Adrenal gland (tissue), 12 donors: ENCODE measurements around the gene SYNE1. TPM values are rescaled to one million over a fixed set of nuclear protein-coding genes. Genes with fewer than 3 reads are reported as not detected.
A peak's percentile ranks its signal among the peaks of the same experiment; 100 is the strongest.

ENCODE experiments used
- DNase-seq, 7 donors: peaks; one replicate each; pipeline ENCODE4 v3.0.0-alpha.2; 2019 to 2020
- H3K27ac ChIP-seq, 5 donors: fragments of 200-600 bp; sonication (generic) in 4 of 5; 1 replicate in 3 of 5; 2 replicates in 2 of 5; pipeline versions ENCODE4 v1.5.1 to v1.8.0; 2016 to 2020; ENCODE audit warnings: mild to moderate bottlenecking in 1 of 5
- H3K27me3 ChIP-seq: fragments of 200-600 bp; 2 replicates; pipeline ENCODE4 v1.8.0; 2021
- H3K36me3 ChIP-seq, 2 donors: fragments of 200-600 bp; replicated peaks in 1 of 2; 1 replicate in 1 of 2; 2 replicates in 1 of 2; pipeline versions ENCODE4 v1.5.1 to v1.8.0; 2018 to 2022
- H3K4me1 ChIP-seq, 2 donors: fragments of 200-600 bp; replicated peaks in 1 of 2; 1 replicate in 1 of 2; 2 replicates in 1 of 2; pipeline versions ENCODE4 v1.5.1 to v1.8.0; 2018 to 2021
- H3K4me3 ChIP-seq, 4 donors: fragments of 200-600 bp; sonication (generic) in 3 of 4; one replicate each; pipeline ENCODE4 v1.5.1; 2016 to 2018
- H3K9me3 ChIP-seq, 3 donors: fragments of 200-600 bp; sonication (generic) in 1 of 3; replicated peaks in 1 of 3; 1 replicate in 2 of 3; 2 replicates in 1 of 3; pipeline versions ENCODE4 v1.5.1 to v1.8.0; 2016 to 2021
- CTCF ChIP-seq, 6 experiments: fragments of 450-650 bp in 4 of 6; fragments of 200-600 bp in 2 of 6; sonication (generic) in 1 of 6; IDR thresholded peaks; 1 replicate in 5 of 6; 2 replicates in 1 of 6; pipeline versions ENCODE4 v1.5.1 to v1.8.0; 2016 to 2021; ENCODE audit warnings: antibody characterized with exemption in 6 of 6, mild to moderate bottlenecking in 2 of 6, moderate library complexity in 1 of 6
- POLR2A ChIP-seq, 2 donors: fragments of 450-650 bp; IDR thresholded peaks; one replicate each; pipeline ENCODE4 v1.6.1; 2017; ENCODE audit warnings: antibody characterized with exemption in 2 of 2, mild to moderate bottlenecking in 2 of 2, moderate library complexity in 1 of 2
- WGBS, 4 donors: extraction: QIAGEN DNeasy Blood & Tissue Kit in 2 of 4; methylation state at CpG; one replicate each; pipeline versions ENCODE4 v1.1.5 to v1.1.7; 2013 to 2017; 5-methylcytosine and 5-hydroxymethylcytosine counted together
- intact Hi-C, 2 donors: fragments of 100-400 bp; cut with DNase I; formaldehyde crosslinking; loops; one replicate each; pipeline versions ENCODE4 v1.14.1 to v1.15.0; 2022 to 2023
- polyA plus RNA-seq, 3 donors: library from polyadenylated mRNA; stranded (reverse); fragments of 200-250 nt in 2 of 3; fragments of 350-450 nt in 1 of 3; fragmentation: Illumina TruSeq in 1 of 3; extraction: RNeasy Lipid Tissue Mini Kit (QIAGEN cat#74804) in 1 of 3; gene quantifications; one replicate each; pipeline ENCODE4 v1.2.3, GENCODE V29; 2013 to 2014
- total RNA-seq, 9 donors: library from RNA; depleted of rRNA in 4 of 9; stranded (reverse); fragments of >200 nt in 4 of 9; fragments of 120-200 nt in 1 of 9; fragmentation: NEBNext Ultra II Directional in 1 of 9; extraction: Animal tissue kit (Norgen Biotek cat#: 25700) in 1 of 9; gene quantifications; one replicate each; pipeline versions ENCODE4 v1.1.0 to v1.2.4, GENCODE V29; 2013 to 2023
- donor health status: healthy with polysubstance abuse.
- donor health status: Bipolar disorder and iron deficiency.
- donor health status: DM: yes; HTN: yes; CAD: no.
- donor health status: DM: no; HTN: no; CAD: no.
- donor health status: DM: no; HTN: no; CAD: no.
- donor health status: DM: yes; HTN: yes; CAD: no.

The SYNE1 gene
- total and polyA plus RNA-seq, 12 donors: 29.0 to 170 (median 93.1) TPM

- H3K4me1 ChIP-seq: peaks cover 5 to 6% of the 10 kb centered on the region in 2 donors
- no peak for DNase-seq
- TF ChIP-seq CTCF (IDR thresholded peaks at IDR 0.05) (no peak), POLR2A (IDR thresholded peaks at IDR 0.05) (no peak)
- no peaks in the 10 kb centered on the region for H3K9me3 ChIP-seq
- no peaks in the 10 kb centered on the region for H3K36me3 ChIP-seq
- no peak overlapping the region for H3K27ac ChIP-seq
- WGBS, 4 donors: 82 to 92% (median 90%) methylated on average over 4 of the region's 4 CpGs
- no peaks in the 10 kb centered on the region for H3K27me3 ChIP-seq
- intact Hi-C loops: no loop called here
- H3K4me3 ChIP-seq: no peak overlapping the region
These were observed 545.3 kb downstream of the SYNE1 start for GRCh38 chr6:152091851-152092341.

- Histone ChIP-seq H3K4me3 (no peak overlapping the region), H3K27me3 (no peaks in the 10 kb centered on the region), H3K4me1 (peaks cover 5 to 6% of the 10 kb centered on the region in 2 donors), H3K36me3 (no peaks in the 10 kb centered on the region), H3K27ac (no peak overlapping the region), H3K9me3 (no peaks in the 10 kb centered on the region)
- intact Hi-C loops: no loop called here
- DNase-seq: no peak
- 58 to 74% (median 61%) methylated on average over 2 of the region's 2 CpGs for WGBS, 4 donors
- TF ChIP-seq CTCF (IDR thresholded peaks at IDR 0.05) (no peak), POLR2A (IDR thresholded peaks at IDR 0.05) (no peak)
These were observed 546.0 kb downstream of the SYNE1 start for GRCh38 chr6:152091201-152091600.

- intact Hi-C loops: no loop called here
- Histone ChIP-seq H3K4me1 (peaks cover 4% of the 10 kb centered on the region in 2 donors), H3K27ac (no peak overlapping the region), H3K36me3 (no peaks in the 10 kb centered on the region), H3K27me3 (no peaks in the 10 kb centered on the region), H3K9me3 (no peaks in the 10 kb centered on the region), H3K4me3 (no peak overlapping the region)
- 71 to 80% (median 76%) methylated on average over 7 of the region's 7 CpGs for WGBS, 4 donors
- DNase-seq: peak in 6 of 7 donors; percentile 42 to 64 (median 60)
- TF ChIP-seq POLR2A (IDR thresholded peaks at IDR 0.05): no peak
- no peak for TF ChIP-seq CTCF (IDR thresholded peaks at IDR 0.05)
These were observed 547.2 kb downstream of the SYNE1 start for GRCh38 chr6:152089992-152090391.

- H3K4me1 ChIP-seq: no peaks in the 10 kb centered on the region
- H3K36me3 ChIP-seq: no peaks in the 10 kb centered on the region
- DNase-seq: no peak
- H3K27me3 ChIP-seq: no peaks in the 10 kb centered on the region
- 56 to 74% (median 65%) methylated on average over 1 of the region's 1 CpG for WGBS, 4 donors
- H3K9me3 ChIP-seq: no peaks in the 10 kb centered on the region
- intact Hi-C loops: no loop called here
- no peak overlapping the region for H3K27ac ChIP-seq
- no peak overlapping the region for H3K4me3 ChIP-seq
- no peak for TF ChIP-seq POLR2A (IDR thresholded peaks at IDR 0.05)
- no peak for TF ChIP-seq CTCF (IDR thresholded peaks at IDR 0.05)
These were observed 549.5 kb downstream of the SYNE1 start for GRCh38 chr6:152087701-152088100.
